ENCODE results near the gene INCA1. TPM values are rescaled to one million over a fixed set of nuclear protein-coding genes. Genes with fewer than 3 reads are reported as not detected.
A peak's percentile ranks its signal among the peaks of the same experiment; 100 is the strongest.

The INCA1 gene
- total and polyA plus RNA-seq, 8 donors, result 1.3 to 6.1 (median 1.6) TPM; not detected in 3

GRCh38 chr17:4998027-4998731, 857 bp upstream of the INCA1 start:
- WGBS, 5 donors, result 0 to 1% (median 1%) methylated on average over 22 to 55 of the region's 55 CpGs
- H3K4me3 ChIP-seq, result peak overlapping the region; percentile 93 to 99 (median 98)
- peak; percentile 53 to 58 for DNase-seq
- intact Hi-C loops (cut with DNase I; ENCODE audit: low total_unique reads), result no loop called here
- H3K4me1 ChIP-seq, result peaks cover 27 to 34% (median 32%) of the 10 kb centered on the region in 4 donors
- H3K9me3 ChIP-seq, result no peaks in the 10 kb centered on the region
- TF ChIP-seq POLR2A (IDR thresholded peaks at IDR 0.05) (no peak), CTCF (IDR thresholded peaks at IDR 0.05) (no peak), POLR2AphosphoS5 (IDR thresholded peaks at IDR 0.05) (no peak), EP300 (IDR thresholded peaks at IDR 0.05) (no peak)
- peak overlapping the region; percentile 91 to 97 (median 94) for H3K27ac ChIP-seq
- H3K27me3 ChIP-seq, result no peaks in the 10 kb centered on the region
- peaks cover 23 to 28% (median 27%) of the 10 kb centered on the region in 4 donors for H3K36me3 ChIP-seq

DNA sequence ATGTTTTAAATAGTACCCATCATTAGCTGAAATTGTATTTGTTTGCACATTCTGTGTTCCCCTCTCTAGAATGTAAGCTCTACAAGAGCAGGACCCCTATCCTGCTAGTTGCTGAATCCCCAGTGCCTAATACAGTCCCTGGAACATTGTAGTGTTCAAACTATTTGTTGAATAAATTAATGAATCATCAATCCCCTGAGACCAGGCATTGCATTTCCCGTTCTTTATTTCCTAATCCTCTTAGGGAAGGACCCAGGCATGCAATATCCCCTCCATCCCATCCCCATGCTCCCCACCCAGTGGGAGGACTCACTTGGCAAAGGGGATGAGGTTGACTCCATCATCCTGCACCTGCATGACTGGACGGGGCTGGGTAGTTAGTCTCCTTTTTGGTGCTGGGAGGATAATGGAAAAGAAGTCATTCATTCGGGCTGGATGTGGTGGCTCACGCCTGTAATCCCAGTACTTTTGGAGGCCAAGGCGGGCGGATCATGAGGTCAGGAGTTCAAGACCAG, 3.2 kb downstream of the INCA1 start:
- H3K36me3 ChIP-seq, result no peaks in the 10 kb centered on the region
- H3K27ac ChIP-seq, result no peak overlapping the region
- no peaks in the 10 kb centered on the region for H3K9me3 ChIP-seq
- 79 to 91% (median 86%) methylated on average over 6 of the region's 6 CpGs for WGBS, 5 donors
- TF ChIP-seq CTCF (IDR thresholded peaks at IDR 0.05) (no peak), POLR2A (IDR thresholded peaks at IDR 0.05) (no peak), EP300 (IDR thresholded peaks at IDR 0.05) (no peak), POLR2AphosphoS5 (IDR thresholded peaks at IDR 0.05) (no peak)
- DNase-seq, result no peak
- H3K27me3 ChIP-seq, result no peaks in the 10 kb centered on the region
- intact Hi-C loops (cut with DNase I; ENCODE audit: low total_unique reads), result no loop called here
- H3K4me1 ChIP-seq, result peaks cover 11 to 20% (median 16%) of the 10 kb centered on the region in 4 donors
- H3K4me3 ChIP-seq, result no peak overlapping the region

DNA sequence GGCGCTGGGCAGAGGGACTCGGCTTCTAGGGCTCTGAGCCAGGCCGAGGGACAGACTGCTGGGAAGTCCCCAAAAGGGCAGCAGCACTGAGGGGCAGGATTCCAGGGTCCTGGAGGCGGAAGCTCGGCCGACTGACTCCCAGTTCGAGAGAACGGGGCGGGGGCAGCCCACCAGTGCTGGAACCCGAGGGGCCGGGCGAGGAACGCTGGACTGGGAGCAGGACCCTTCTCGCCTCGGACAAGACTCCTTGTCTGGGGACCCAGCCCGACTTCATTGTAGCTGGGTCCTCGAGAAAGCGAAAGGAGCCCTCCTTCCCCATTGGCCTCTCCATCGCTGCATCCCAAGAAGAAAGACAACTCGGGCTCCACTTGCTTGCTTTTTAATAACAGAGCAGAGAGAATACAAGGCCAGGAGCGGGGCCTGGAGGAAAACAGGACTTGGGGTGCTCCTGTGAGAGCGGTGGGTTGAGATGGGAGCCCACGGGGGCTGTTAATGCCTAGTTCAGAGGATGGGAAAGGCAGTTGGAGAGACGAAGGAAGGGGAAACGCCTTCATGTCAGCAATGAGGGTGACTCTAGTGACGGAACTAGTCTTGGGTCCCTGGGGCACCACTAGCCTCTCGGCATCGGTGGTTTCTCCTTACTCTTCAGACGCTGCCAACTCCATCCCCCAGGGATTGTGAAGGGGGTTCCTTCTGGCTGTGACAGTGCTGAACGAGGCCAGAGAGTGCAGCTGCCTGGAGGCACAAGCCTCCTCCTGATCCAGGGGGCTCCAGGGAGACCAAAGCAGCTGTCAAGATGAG, 9.4 kb downstream of the INCA1 start:
- H3K4me1 ChIP-seq, result peaks cover 21 to 37% (median 33%) of the 10 kb centered on the region in 4 donors
- no peak for TF ChIP-seq POLR2A (IDR thresholded peaks at IDR 0.05)
- no peak for TF ChIP-seq POLR2AphosphoS5 (IDR thresholded peaks at IDR 0.05)
- no peak for TF ChIP-seq EP300 (IDR thresholded peaks at IDR 0.05)
- no peaks in the 10 kb centered on the region for H3K27me3 ChIP-seq
- intact Hi-C loops (cut with DNase I; ENCODE audit: low total_unique reads), result no loop called here
- peak in 1 of 2 donors; percentile 56 for DNase-seq
- H3K27ac ChIP-seq, result peak overlapping the region; percentile 96 to 98 (median 98)
- no peaks in the 10 kb centered on the region for H3K9me3 ChIP-seq
- H3K4me3 ChIP-seq, result peak overlapping the region; percentile 82 to 99 (median 96)
- WGBS, 5 donors, result 2 to 4% (median 3%) methylated on average over 17 to 30 of the region's 30 CpGs
- peaks cover under 1 to 29% (median 24%) of the 10 kb centered on the region in 4 donors for H3K36me3 ChIP-seq

DNA sequence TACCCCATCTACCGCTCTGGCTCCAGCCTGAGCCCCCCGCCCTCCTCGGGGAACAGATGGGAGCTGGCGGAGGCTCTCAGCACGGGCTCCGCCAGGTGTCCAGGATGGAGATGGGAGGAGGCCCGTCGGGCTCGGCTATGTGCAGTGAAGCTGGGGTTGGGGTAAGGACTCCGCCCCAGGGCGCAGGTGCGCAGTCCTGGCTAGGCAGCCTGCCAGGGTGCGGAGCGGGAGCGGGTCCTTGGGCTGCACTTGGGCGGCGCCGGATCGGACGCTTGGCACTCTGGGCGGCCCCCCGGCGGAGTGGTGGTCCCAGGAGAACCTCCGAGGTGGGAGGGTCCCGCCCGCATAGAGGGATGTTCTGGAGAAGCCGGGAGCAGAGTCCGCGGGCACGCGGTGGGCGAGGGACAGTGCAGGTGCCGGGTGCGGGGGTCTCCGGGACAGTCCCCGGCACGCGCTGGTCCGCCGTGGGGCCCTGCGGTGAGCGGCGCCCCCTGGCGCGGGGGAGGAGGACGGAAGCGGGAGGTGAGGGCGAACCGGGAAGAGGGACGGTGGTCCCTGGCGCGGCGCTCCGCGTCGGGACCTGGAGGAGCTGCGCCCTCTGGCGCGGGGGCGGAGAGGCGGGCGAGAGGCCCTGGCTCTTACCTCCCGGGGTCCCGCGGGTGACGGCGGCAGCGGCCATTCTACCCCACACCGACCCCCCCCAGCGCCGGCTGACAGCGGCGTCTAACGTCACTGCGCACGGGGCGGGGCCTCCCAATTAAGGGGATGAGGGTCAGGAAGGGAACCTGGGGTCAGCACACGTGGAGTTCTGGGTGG, 10.2 kb downstream of the INCA1 start, which contains the start of gene CAMTA2:
Gene CAMTA2, minus strand, starts transcription at position 725 of the 816 bp plus-strand sequence. CDS start 1,453 bp downstream, outside the sequence.
- TF ChIP-seq POLR2A (IDR thresholded peaks at IDR 0.05) (peak in 2 of 4 donors; percentile 49 to 71), CTCF (IDR thresholded peaks at IDR 0.05) (peak in 5 of 7 experiments; percentile 47 to 85 (median 67)), EP300 (IDR thresholded peaks at IDR 0.05) (no peak), POLR2AphosphoS5 (IDR thresholded peaks at IDR 0.05) (peak; percentile 9 to 91 (median 72))
- intact Hi-C loops (cut with DNase I; ENCODE audit: low total_unique reads), result no loop called here
- DNase-seq, result peak; percentile 91 to 94
- H3K4me1 ChIP-seq, result peaks cover 21 to 37% (median 36%) of the 10 kb centered on the region in 4 donors
- H3K9me3 ChIP-seq, result no peaks in the 10 kb centered on the region
- WGBS, 5 donors, result 0 to 1% (median 1%) methylated on average over 36 to 78 of the region's 78 CpGs
- H3K36me3 ChIP-seq, result peaks cover 7 to 37% (median 32%) of the 10 kb centered on the region in 4 donors
- no peaks in the 10 kb centered on the region for H3K27me3 ChIP-seq
- peak within 1 kb of the TSS; percentile 82 to 99 (median 96) for H3K4me3 ChIP-seq
- peak within 1 kb of the TSS; percentile 96 to 98 (median 98) for H3K27ac ChIP-seq

All from stomach (tissue), 9 donors.